Tibial nerve (tissue), 4 donors: Measurements from ENCODE around the gene ZNF565.

ENCODE experiments used
- CTCF ChIP-seq, 5 experiments: fragments of 200-600 bp in 3 of 5; fragments of 450-650 bp in 2 of 5; sonication (generic) in 3 of 5; IDR thresholded peaks; one replicate each; pipeline ENCODE4 v1.5.1; 2016 to 2019; ENCODE audit warnings: antibody characterized with exemption in 5 of 5, mild to moderate bottlenecking in 3 of 5, moderate library complexity in 2 of 5
- EP300 ChIP-seq, 2 donors: sonication (generic); formaldehyde crosslinking; IDR thresholded peaks; one replicate each; pipeline ENCODE4 v1.6.1; 2017; ENCODE audit warnings: antibody characterized with exemption in 2 of 2, mild to moderate bottlenecking in 1 of 2

DNA sequence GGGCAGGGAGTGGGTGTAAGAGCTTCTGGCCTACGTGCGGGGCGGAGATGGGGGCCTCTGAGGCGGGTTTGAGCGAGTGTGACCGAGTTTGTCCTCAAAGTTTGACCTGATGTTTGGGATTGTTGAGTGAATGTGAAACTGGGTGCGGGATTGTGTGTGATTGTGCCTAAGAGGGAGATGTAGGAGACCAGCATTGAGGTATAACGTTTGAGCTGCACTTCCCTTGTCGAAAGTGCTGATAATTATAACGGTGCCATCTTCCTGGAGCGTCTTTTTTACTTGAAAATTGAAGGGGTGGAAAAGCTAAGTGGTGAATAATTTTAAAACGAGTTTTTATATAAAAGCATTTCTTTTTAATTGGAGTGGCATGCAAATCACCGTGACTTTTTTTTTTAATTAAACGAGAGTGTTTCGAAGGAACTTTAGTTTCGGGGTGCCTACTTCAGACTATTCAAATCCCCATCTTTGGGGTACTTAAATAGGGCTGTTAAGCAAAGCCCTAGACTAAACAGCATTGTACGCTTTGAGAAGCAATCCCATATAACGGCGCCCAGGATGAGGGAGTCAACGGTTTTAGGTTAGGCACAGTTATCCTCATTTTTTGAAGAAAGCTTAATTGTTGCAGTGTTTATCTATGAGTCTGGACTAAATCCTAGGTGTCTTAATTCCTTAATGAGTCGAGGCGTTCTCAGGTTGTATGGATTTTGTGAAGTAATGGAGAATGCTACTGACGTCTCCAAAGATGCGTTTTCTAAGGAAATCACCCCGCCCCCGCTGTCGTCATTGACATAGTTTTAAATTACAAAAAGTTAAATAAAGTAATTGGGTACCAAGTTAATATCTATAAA lies 1.0 kb upstream of the ZNF565 start:
- TF ChIP-seq CTCF (IDR thresholded peaks at IDR 0.05) (no peak), EP300 (IDR thresholded peaks at IDR 0.05) (no peak)
